Measurements from ENCODE around the gene UMAD1. TPM values are rescaled to one million over a fixed set of nuclear protein-coding genes. Genes with fewer than 3 reads are reported as not detected.
"Not testable (repeated sequence)": the region's sequence is repeated elsewhere in the genome, so short reads cannot be mapped to it uniquely, and the experiment has no call there.

UMAD1 gene
- total RNA-seq, 1 donor, result 17.0 TPM

- TF ChIP-seq CTCF (IDR thresholded peaks at IDR 0.05; ENCODE audit: extremely low read depth, low read depth, low read length), result no peak
- Histone ChIP-seq H3K4me1 (ENCODE audit: insufficient read depth, low read length) (no peaks in the 10 kb centered on the region), H3K36me3 (ENCODE audit: insufficient read depth, low read length) (no peaks in the 10 kb centered on the region), H2AFZ (ENCODE audit: low read length) (no peak overlapping the region), H3K27me3 (ENCODE audit: insufficient read depth, low read length) (no peaks in the 10 kb centered on the region), H3K9me3 (ENCODE audit: low read depth, low read length) (no peaks in the 10 kb centered on the region), H4K20me1 (ENCODE audit: insufficient read depth, low read length) (peaks cover 3% of the 10 kb centered on the region), H3K4me2 (ENCODE audit: insufficient read depth, low read length) (no peak overlapping the region), H3K79me2 (ENCODE audit: insufficient read depth, low read length) (peaks cover 50% of the 10 kb centered on the region), H3K27ac (ENCODE audit: low read depth, low read length) (no peak overlapping the region), H3K4me3 (ENCODE audit: insufficient read depth, low read length) (no peak overlapping the region)
- peak; percentile 29 for DNase-seq (ENCODE audit: insufficient read length, low spot score, missing footprints)
Observed at GRCh38 chr7:7651479-7651878, 10.9 kb downstream of the UMAD1 start.

GRCh38 chr7:7652798-7653540, 12.4 kb downstream of the UMAD1 start:
- H3K4me1 ChIP-seq (ENCODE audit: insufficient read depth, low read length), result no peaks in the 10 kb centered on the region
- no peaks in the 10 kb centered on the region for H3K9me3 ChIP-seq (ENCODE audit: low read depth, low read length)
- H3K4me3 ChIP-seq (ENCODE audit: insufficient read depth, low read length), result no peak overlapping the region
- H4K20me1 ChIP-seq (ENCODE audit: insufficient read depth, low read length), result peaks cover 3% of the 10 kb centered on the region
- H3K27ac ChIP-seq (ENCODE audit: low read depth, low read length), result no peak overlapping the region
- no peaks in the 10 kb centered on the region for H3K36me3 ChIP-seq (ENCODE audit: insufficient read depth, low read length)
- no peak for DNase-seq (ENCODE audit: insufficient read length, low spot score, missing footprints)
- no peak overlapping the region for H2AFZ ChIP-seq (ENCODE audit: low read length)
- TF ChIP-seq CTCF (IDR thresholded peaks at IDR 0.05; ENCODE audit: extremely low read depth, low read depth, low read length), result no peak
- peaks cover 44% of the 10 kb centered on the region for H3K79me2 ChIP-seq (ENCODE audit: insufficient read depth, low read length)
- H3K4me2 ChIP-seq (ENCODE audit: insufficient read depth, low read length), result no peak overlapping the region
- no peaks in the 10 kb centered on the region for H3K27me3 ChIP-seq (ENCODE audit: insufficient read depth, low read length)

- Histone ChIP-seq H3K27me3 (ENCODE audit: insufficient read depth, low read length) (no peaks in the 10 kb centered on the region), H3K36me3 (ENCODE audit: insufficient read depth, low read length) (no peaks in the 10 kb centered on the region), H3K4me3 (ENCODE audit: insufficient read depth, low read length) (no peak overlapping the region), H4K20me1 (ENCODE audit: insufficient read depth, low read length) (peaks cover 3% of the 10 kb centered on the region), H3K4me1 (ENCODE audit: insufficient read depth, low read length) (no peaks in the 10 kb centered on the region), H3K9me3 (ENCODE audit: low read depth, low read length) (no peaks in the 10 kb centered on the region), H2AFZ (ENCODE audit: low read length) (no peak overlapping the region), H3K79me2 (ENCODE audit: insufficient read depth, low read length) (peaks cover 42% of the 10 kb centered on the region), H3K27ac (ENCODE audit: low read depth, low read length) (no peak overlapping the region), H3K4me2 (ENCODE audit: insufficient read depth, low read length) (no peak overlapping the region)
- DNase-seq (ENCODE audit: insufficient read length, low spot score, missing footprints), result peak; percentile 34
- TF ChIP-seq CTCF (IDR thresholded peaks at IDR 0.05; ENCODE audit: extremely low read depth, low read depth, low read length), result peak; percentile 38
Observed at GRCh38 chr7:7653593-7654187, 13.1 kb downstream of the UMAD1 start.

- Histone ChIP-seq H3K79me2 (ENCODE audit: insufficient read depth, low read length) (peaks cover 34% of the 10 kb centered on the region), H3K9me3 (ENCODE audit: low read depth, low read length) (no peaks in the 10 kb centered on the region), H3K4me1 (ENCODE audit: insufficient read depth, low read length) (no peaks in the 10 kb centered on the region), H2AFZ (ENCODE audit: low read length) (no peak overlapping the region), H3K27me3 (ENCODE audit: insufficient read depth, low read length) (no peaks in the 10 kb centered on the region), H3K36me3 (ENCODE audit: insufficient read depth, low read length) (no peaks in the 10 kb centered on the region), H3K4me3 (ENCODE audit: insufficient read depth, low read length) (no peak overlapping the region), H3K27ac (ENCODE audit: low read depth, low read length) (no peak overlapping the region), H4K20me1 (ENCODE audit: insufficient read depth, low read length) (peaks cover 3% of the 10 kb centered on the region), H3K4me2 (ENCODE audit: insufficient read depth, low read length) (no peak overlapping the region)
- no peak for TF ChIP-seq CTCF (IDR thresholded peaks at IDR 0.05; ENCODE audit: extremely low read depth, low read depth, low read length)
- DNase-seq (ENCODE audit: insufficient read length, low spot score, missing footprints), result no peak
Observed at GRCh38 chr7:7654964-7655715, 14.6 kb downstream of the UMAD1 start.

GRCh38 chr7:7656459-7656858, 15.9 kb downstream of the UMAD1 start:
- not testable (repeated sequence) for H3K27me3 ChIP-seq (ENCODE audit: insufficient read depth, low read length); H3K27ac ChIP-seq (ENCODE audit: low read depth, low read length); H3K4me1 ChIP-seq (ENCODE audit: insufficient read depth, low read length); H2AFZ ChIP-seq (ENCODE audit: low read length); H3K9me3 ChIP-seq (ENCODE audit: low read depth, low read length); H3K4me3 ChIP-seq (ENCODE audit: insufficient read depth, low read length); DNase-seq (ENCODE audit: insufficient read length, low spot score, missing footprints); H4K20me1 ChIP-seq (ENCODE audit: insufficient read depth, low read length); H3K36me3 ChIP-seq (ENCODE audit: insufficient read depth, low read length); H3K4me2 ChIP-seq (ENCODE audit: insufficient read depth, low read length)
- peaks cover 30% of the 10 kb centered on the region for H3K79me2 ChIP-seq (ENCODE audit: insufficient read depth, low read length)
